Lower leg skin (tissue), 3 donors: ENCODE data around the gene CPEB2.

ENCODE experiments used
- CTCF ChIP-seq, 3 donors: fragments of 450-650 bp; IDR thresholded peaks; one replicate each; pipeline ENCODE4 v1.5.1; 2016; ENCODE audit warnings: antibody characterized with exemption in 3 of 3, mild to moderate bottlenecking in 3 of 3, moderate library complexity in 2 of 3
- POLR2A ChIP-seq, 2 donors: fragments of 450-650 bp; IDR thresholded peaks; one replicate each; pipeline ENCODE4 v1.6.1; 2016 to 2017; ENCODE audit warnings: antibody characterized with exemption in 2 of 2, mild to moderate bottlenecking in 1 of 2, moderate library complexity in 1 of 2

- TF ChIP-seq CTCF (IDR thresholded peaks at IDR 0.05): no peak
- no peak for TF ChIP-seq POLR2A (IDR thresholded peaks at IDR 0.05)
Observed at GRCh38 chr4:15116509-15117079, 114.3 kb downstream of the CPEB2 start.
